Right renal pelvis (tissue), 4 donors: ENCODE measurements around the gene RAB43. TPM values are rescaled to one million over a fixed set of nuclear protein-coding genes. Genes with fewer than 3 reads are reported as not detected.
"Not testable (repeated sequence)": the region's sequence is repeated elsewhere in the genome, so short reads cannot be mapped to it uniquely, and the experiment has no call there.

Experiments
- DNase-seq, 4 donors: peaks; one replicate each; pipeline ENCODE4 v3.0.0-alpha.2; 2013; ENCODE audit warnings: low read depth in 4 of 4, low spot score in 3 of 4, missing footprints in 1 of 4
- polyA plus RNA-seq, 4 donors: library from polyadenylated mRNA; unstranded; fragments of 120-200 nt; gene quantifications; one replicate each; pipeline ENCODE4 v1.2.1, GENCODE V29; 2013; ENCODE audit not compliant: insufficient read length in 4 of 4

The RAB43 gene
- 1 to 10 TPM; 5.6 to 7.2 (median 6.5) TPM for polyA plus RNA-seq

GRCh38 chr3:129121792-129122411 lies at the start of gene RAB43:
RAB43 (minus strand) TSS chr3:129121804; CDS start chr3:129121489, 315 bp downstream.
- peak; percentile 81 to 84 (median 82) for DNase-seq

GRCh38 chr3:129166579-129167332 lies 45.2 kb upstream of the RAB43 start:
- DNase-seq: no peak

- DNase-seq: not testable (repeated sequence)
Measured at GRCh38 chr3:129165594-129165993, 44.0 kb upstream of the RAB43 start.

GRCh38 chr3:129164500-129164899 lies 42.9 kb upstream of the RAB43 start:
- no peak for DNase-seq

- DNase-seq: no peak
Measured at GRCh38 chr3:129162729-129163579, 41.4 kb upstream of the RAB43 start.

GRCh38 chr3:129161860-129162271 lies 40.3 kb upstream of the RAB43 start:
- DNase-seq: no peak

GRCh38 chr3:129160891-129161859 lies 39.6 kb upstream of the RAB43 start, which contains the start of gene ISY1:
ISY1 (minus strand) TSS chr3:129161063; CDS start chr3:129160975, 88 bp downstream.
- peak; percentile 94 to 97 (median 96) for DNase-seq

- DNase-seq: no peak
Measured at GRCh38 chr3:129144786-129145185, 23.2 kb upstream of the RAB43 start.

GRCh38 chr3:129141011-129141410 lies 19.4 kb upstream of the RAB43 start:
- not testable (repeated sequence) for DNase-seq

GRCh38 chr3:129139911-129140310 lies 18.3 kb upstream of the RAB43 start:
- no peak for DNase-seq

GRCh38 chr3:129136275-129136674 lies 14.7 kb upstream of the RAB43 start:
- DNase-seq: not testable (repeated sequence)

GRCh38 chr3:129132097-129132866 lies 10.7 kb upstream of the RAB43 start:
- no peak for DNase-seq

- DNase-seq: no peak
Measured at GRCh38 chr3:129131465-129132088, 10.0 kb upstream of the RAB43 start.

GRCh38 chr3:129130291-129130813 lies 8.7 kb upstream of the RAB43 start:
- no peak for DNase-seq

GRCh38 chr3:129128357-129129155 lies 7.0 kb upstream of the RAB43 start:
- DNase-seq: no peak

- no peak for DNase-seq
Measured at GRCh38 chr3:129126726-129127280, 5.2 kb upstream of the RAB43 start.
